HL-60 (cell line): ENCODE data around the gene HELLS.
A peak's percentile ranks its signal among the peaks of the same experiment; 100 is the strongest.
"Not testable (repeated sequence)": the region's sequence is repeated elsewhere in the genome, so short reads cannot be mapped to it uniquely, and the experiment has no call there.

Experiments used
- DNase-seq, 2 experiments: peaks; one replicate each; pipeline ENCODE4 v3.0.0-alpha.2; 2010 to 2020; ENCODE audit warnings: low read depth in 1 of 2, low spot score in 1 of 2
- H3K27ac ChIP-seq: fragments of 250-450 bp; sonication (Bioruptor Pico); replicated peaks from 2 replicates; pipeline ENCODE4 v1.5.1; 2020; ENCODE audit warnings: mild to moderate bottlenecking, moderate library complexity
- H3K27me3 ChIP-seq: fragments of 250-450 bp; sonication (Bioruptor Pico); 2 replicates; pipeline ENCODE4 v1.5.1; 2021; ENCODE audit warnings: mild to moderate bottlenecking, moderate library complexity; ENCODE audit not compliant: insufficient read depth, poor library complexity, severe bottlenecking
- H3K4me3 ChIP-seq: replicated peaks from 2 replicates; pipeline ENCODE4 v1.5.1; 2011; ENCODE audit warnings: mild to moderate bottlenecking, control low read depth, low read length; ENCODE audit not compliant: insufficient read depth
- CTCF ChIP-seq: IDR thresholded peaks from one replicate; pipeline ENCODE4 v1.5.1; 2011; ENCODE audit warnings: low read length, control low read depth, inconsistent platforms; ENCODE audit not compliant: insufficient read depth
- GABPA ChIP-seq: IDR thresholded peaks from 2 replicates; pipeline ENCODE4 v1.6.1; 2012; ENCODE audit warnings: low read depth
- POLR2AphosphoS5 ChIP-seq: IDR thresholded peaks from 2 replicates; pipeline ENCODE4 v1.6.1; 2012; ENCODE audit warnings: low read depth
- REST ChIP-seq: IDR thresholded peaks from 2 replicates; pipeline ENCODE4 v1.6.1; 2012; ENCODE audit warnings: low read depth; ENCODE audit not compliant: insufficient replicate concordance
- SPI1 ChIP-seq: IDR thresholded peaks from 2 replicates; pipeline ENCODE4 v1.6.1; 2012; ENCODE audit warnings: low read depth, mild to moderate bottlenecking, borderline replicate concordance

The HELLS gene

GRCh38 chr10:94533027-94533426 lies 12.6 kb upstream of the HELLS start:
- Histone ChIP-seq H3K4me3 (no peak overlapping the region), H3K27me3 (peaks cover 7% of the 10 kb centered on the region), H3K27ac (no peak overlapping the region)
- no peak for DNase-seq
- TF ChIP-seq REST (no peak), SPI1 (no peak)

DNA sequence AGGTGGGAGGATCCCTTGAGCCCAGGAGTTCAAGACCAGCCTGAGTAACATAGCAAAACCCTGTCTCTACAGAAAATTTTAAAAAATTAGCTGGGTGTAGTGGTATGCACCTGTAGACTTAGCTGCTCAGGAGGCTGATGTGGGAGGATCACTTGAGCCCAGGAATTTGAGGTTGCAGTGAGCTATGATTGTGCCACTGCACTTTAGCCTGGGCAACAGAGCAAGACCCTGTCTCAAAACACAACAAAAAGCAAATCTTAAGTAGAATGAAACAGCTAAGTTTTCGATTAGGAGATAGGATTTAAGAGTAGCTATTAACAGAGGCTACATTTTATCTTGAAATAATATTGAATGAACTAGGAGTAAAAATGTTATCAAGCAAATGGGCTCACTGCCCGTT lies 3.3 kb upstream of the HELLS start:
- not testable (repeated sequence) for DNase-seq, H3K4me3 ChIP-seq, H3K27me3 ChIP-seq

DNA sequence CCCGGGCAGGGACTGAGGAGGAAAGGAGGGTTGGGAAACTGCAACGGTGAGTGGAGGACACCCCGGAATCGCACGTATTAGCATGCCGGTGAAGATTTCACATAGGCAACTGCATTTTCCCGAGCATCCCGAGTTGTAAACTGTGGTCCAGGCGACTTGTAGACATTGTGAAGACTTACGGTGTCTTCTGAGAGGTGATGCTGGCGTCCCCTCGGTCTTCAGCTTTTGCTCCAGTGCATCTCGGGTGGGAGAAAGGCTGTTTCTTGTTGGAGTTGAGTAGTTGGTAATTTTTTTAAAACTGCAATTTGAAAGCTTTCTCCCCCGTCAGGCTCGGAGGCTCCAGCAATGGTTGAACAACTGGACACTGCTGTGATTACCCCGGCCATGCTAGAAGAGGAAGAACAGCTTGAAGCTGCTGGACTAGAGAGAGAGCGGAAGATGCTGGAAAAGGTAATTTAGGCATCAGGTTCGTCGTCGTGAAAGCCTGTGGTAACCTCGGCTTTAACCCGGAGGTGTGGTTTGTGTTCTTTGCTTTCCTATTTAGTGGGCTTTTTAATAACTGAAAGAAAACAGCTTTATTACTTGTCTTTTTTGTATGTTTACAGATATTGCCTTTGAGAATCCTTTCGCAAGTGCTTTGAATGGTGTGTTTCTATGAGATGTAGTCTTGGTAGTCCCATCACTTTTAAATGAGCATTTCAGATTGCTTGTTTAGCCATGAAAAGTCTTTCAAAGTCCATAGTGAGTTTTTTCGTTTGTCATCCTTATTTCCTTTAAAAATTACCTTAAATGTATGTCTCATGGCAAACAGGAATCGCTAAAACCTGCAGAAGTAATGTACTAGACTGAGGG lies 687 bp downstream of the HELLS start:
- peak; percentile 17 to 27 for DNase-seq
- no peak for TF ChIP-seq GABPA
- TF ChIP-seq SPI1, result no peak
- no peak for TF ChIP-seq POLR2AphosphoS5
- no peak for TF ChIP-seq REST
- TF ChIP-seq CTCF, result no peak
- Histone ChIP-seq H3K27me3 (no peaks in the 10 kb centered on the region), H3K4me3 (peak overlapping the region; percentile 62), H3K27ac (peak overlapping the region; percentile 91)

More for the DNA sequence above, 3.3 kb upstream of the HELLS start:
- not testable (repeated sequence) for H3K27ac ChIP-seq

DNA sequence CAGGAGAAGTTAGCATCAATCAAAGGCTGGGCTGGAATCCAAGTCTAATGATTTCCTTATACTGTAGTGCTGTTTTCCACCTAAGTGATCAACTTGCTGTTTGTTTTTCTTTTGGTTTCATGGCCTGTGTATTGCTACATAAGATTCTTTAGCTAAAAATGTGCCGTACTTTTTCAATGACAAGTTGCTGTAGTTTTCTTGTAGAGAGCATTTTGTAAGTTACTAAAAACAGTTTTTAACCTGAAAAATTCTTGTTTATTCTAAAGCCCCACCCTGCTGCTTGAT lies 1.3 kb downstream of the HELLS start:
- Histone ChIP-seq H3K27me3 (no peaks in the 10 kb centered on the region), H3K27ac (no peak overlapping the region), H3K4me3 (peak overlapping the region; percentile 62)
- no peak for DNase-seq
- TF ChIP-seq SPI1 (no peak), GABPA (no peak), REST (no peak), CTCF (no peak), POLR2AphosphoS5 (no peak)
